Pericardium fibroblast (primary cell): ENCODE results near the gene FNDC4. TPM values are rescaled to one million over a fixed set of nuclear protein-coding genes. Genes with fewer than 3 reads are reported as not detected.

Source experiments
- total RNA-seq: library from RNA; depleted of rRNA; stranded (reverse); fragments of >200 nt; gene quantifications from 2 replicates; pipeline ENCODE4 v1.2.3, GENCODE V29; 2015

The FNDC4 gene, protein sequence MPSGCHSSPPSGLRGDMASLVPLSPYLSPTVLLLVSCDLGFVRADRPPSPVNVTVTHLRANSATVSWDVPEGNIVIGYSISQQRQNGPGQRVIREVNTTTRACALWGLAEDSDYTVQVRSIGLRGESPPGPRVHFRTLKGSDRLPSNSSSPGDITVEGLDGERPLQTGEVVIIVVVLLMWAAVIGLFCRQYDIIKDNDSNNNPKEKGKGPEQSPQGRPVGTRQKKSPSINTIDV
- 15.2 and 17.4 TPM in 2 replicates for total RNA-seq

DNA sequence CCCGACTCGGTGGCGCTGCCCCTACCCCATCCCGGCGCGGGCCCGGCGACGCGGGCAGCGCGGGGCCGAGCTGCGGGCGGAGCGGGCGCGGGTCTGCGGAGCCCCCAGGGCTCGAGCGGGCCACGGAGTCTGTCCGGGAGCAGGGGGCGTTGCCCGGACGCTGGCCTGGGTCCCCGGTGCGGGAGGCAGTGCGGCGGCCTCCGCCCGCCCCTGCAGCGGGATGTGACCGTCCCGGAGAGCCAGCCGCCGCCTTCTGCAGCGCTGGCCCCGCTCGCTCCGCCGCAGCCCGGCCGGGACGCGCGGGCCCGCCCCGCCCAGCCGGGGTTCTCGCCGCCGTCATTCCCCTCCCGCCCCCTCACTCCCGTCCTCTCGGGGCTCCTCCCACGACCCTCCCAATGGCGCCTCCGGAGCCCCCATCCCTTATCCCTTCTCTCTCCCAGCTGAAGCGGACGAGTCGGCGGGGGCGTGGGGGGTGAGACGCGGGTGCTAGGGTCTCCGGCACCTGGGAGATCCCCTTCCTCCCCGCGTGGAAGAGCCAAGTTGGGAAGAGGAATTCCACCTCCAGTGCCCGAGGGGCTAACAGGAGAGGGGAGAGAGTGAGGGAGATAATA, at the start of gene FNDC4:
Gene FNDC4, minus strand, starts transcription at position 257 of the 611 bp plus-strand sequence. CDS start 521 bp downstream, outside the sequence.

DNA sequence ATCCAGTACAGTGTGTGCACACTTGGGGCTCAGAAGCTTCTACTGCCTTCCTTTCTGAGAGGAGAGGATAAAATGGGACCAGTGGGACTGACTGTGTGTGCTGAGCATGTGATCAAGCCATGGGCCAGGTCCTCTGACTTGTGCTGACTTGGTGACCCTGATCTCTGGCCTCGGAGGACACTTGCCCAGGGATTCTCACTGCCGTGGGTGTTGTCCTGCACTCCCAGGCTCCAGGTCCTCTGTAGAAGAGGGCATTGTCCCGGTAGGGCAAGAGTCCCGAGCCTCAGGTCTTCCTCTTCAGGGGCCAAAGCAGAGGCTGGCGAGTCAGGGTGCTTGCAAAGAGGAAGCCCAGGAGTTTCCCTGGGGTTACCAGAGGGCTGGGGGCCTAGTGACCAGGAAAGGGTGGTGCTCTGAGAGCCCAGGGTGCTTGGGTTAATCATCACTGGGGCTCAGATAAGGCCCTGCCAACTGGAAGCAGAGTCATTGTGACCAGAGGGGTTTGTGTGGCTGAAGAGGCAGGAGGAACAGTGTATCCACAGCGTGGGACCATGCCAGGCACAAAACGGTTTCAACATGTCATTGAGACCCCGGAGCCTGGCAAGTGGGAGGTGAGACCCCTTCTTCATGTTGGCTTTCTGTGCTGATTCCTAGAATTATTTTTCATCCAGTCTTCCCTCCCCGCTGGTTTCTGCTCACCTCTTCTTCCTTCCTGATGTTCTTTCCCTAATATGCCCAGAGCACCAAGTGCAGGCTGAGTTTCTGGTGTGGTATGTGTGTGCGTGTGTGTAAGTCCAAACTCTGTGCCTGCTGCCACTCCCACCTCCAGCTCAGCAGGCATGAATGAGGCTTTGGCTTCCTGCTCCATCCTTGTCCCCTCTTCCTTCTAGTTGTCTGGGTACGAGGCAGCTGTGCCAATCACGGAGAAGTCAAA, 1.6 kb upstream of the FNDC4 start, which contains the start of gene GCKR:
Gene GCKR, plus strand, starts transcription at position 483 of the 931 bp plus-strand sequence. Its CDS starts 66 bp downstream, at position 549.

DNA sequence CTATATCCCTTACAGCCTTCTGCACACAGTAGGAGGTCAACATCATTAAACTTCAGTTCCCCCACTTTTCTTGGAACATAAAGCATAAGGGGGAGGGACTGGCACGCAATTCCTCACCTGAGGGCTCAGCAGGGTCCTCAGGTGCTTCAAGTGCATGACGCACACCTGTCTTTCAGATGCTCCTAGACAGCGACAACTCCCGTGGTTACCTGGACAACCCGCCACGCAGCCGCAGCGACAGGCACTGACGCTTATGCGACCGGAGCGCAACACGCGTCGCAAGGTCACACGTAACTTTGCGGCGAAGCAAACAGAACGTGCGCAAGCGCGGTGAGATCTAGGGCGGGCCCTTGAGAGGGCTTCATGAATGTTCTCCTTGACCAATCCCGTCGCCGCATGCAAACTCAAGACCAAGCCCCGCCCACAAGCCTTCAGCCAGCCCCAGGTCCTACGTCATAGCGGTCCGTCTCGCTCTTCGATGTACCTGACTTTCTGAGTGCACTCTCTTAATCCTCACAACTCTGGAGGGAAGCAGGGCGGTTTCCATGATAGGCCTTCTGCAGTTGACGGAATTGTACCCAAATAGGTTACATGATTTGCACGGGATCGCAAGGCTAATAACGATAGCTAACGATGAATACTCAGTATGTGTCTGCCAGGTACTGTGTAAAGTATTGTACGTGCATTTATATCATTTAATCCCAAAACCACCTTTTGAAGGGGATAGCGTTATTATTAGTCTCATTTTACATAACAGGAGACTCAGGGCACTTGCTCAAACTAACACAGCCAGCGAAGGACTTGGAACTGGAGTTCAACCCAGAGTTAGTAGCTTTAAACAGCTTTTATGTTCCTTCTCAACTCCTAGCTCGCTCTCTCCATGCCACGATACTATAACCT, 5.3 kb downstream of the FNDC4 start, which contains the start of gene IFT172:
Gene IFT172, minus strand, starts transcription at position 246 of the 900 bp plus-strand sequence. Its CDS starts 90 bp downstream, at position 156.

DNA sequence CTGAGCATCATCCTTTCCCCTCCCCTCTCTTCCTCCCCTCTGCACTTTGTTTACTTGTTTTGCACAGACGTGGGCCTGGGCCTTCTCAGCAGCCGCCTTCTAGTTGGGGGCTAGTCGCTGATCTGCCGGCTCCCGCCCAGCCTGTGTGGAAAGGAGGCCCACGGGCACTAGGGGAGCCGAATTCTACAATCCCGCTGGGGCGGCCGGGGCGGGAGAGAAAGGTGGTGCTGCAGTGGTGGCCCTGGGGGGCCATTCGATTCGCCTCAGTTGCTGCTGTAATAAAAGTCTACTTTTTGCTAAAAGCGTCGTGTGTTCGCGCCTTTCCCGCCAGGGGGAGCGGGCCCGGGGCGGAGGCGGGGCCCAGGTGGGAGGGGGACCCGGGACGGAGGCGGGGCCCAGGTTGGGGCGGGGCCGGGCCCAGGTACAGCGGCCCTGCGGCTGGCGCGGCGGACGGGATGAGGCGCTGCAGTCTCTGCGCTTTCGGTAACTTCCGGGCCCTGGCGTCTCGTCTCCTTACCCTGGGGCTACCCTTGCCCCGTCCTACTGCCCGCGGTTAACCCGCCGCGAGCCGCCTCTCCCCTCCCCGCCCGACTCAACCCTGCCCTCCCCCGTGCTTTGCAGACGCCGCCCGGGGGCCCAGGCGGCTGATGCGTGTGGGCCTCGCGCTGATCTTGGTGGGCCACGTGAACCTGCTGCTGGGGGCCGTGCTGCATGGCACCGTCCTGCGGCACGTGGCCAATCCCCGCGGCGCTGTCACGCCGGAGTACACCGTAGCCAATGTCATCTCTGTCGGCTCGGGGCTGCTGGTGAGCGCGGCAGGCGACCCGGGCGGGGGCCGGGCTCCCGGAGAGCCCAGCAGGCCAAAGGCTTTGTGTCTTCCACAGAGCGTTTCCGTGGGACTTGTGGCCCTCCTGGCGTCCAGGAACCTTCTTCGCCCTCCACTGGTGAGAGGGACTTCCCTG, 52.8 kb downstream of the FNDC4 start, which contains the start of gene KRTCAP3:
Gene KRTCAP3, plus strand, starts transcription at position 424 of the 962 bp plus-strand sequence. Its CDS starts 32 bp downstream, at position 456.

Other genes starting within 250 kb of the FNDC4 start
- gene SLC30A3, start 232.2 kb downstream of the FNDC4 start, total RNA-seq, result not detected in 2 replicates
- gene DNAJC5G, start 219.8 kb downstream of the FNDC4 start, total RNA-seq, result not detected in 2 replicates
- gene TRIM54, start 212.8 kb downstream of the FNDC4 start, total RNA-seq, result not detected in 2 replicates
- 0.35 and 2.0 TPM in 2 replicates for gene UCN, start 186.8 kb downstream of the FNDC4 start, total RNA-seq
- 93.4 and 101 TPM in 2 replicates for gene MPV17, start 172.1 kb downstream of the FNDC4 start, total RNA-seq
- gene GTF3C2, start 138.4 kb downstream of the FNDC4 start, total RNA-seq, result 24.5 and 24.8 TPM in 2 replicates
- gene EIF2B4, start 124.9 kb downstream of the FNDC4 start, total RNA-seq, result 27.5 and 28.7 TPM in 2 replicates
- gene SNX17, start 124.6 kb downstream of the FNDC4 start, total RNA-seq, result 134 and 146 TPM in 2 replicates
- gene ZNF513, start 114.5 kb downstream of the FNDC4 start, total RNA-seq, result 3.9 and 9.0 TPM in 2 replicates
- 49.5 and 66.2 TPM in 2 replicates for gene PPM1G, start 85.6 kb downstream of the FNDC4 start, total RNA-seq
- 79.3 and 91.0 TPM in 2 replicates for gene NRBP1, start 66.6 kb downstream of the FNDC4 start, total RNA-seq
- gene KRTCAP3, start 52.8 kb downstream of the FNDC4 start, total RNA-seq, result 5.2 TPM in 1 of 2 replicates, not detected in the other
- gene IFT172, start 5.5 kb downstream of the FNDC4 start, total RNA-seq, result 13.5 and 20.7 TPM in 2 replicates
- 0.12 TPM in 1 of 2 replicates, not detected in the other for gene GCKR, start 1.6 kb upstream of the FNDC4 start, total RNA-seq
- 18.4 and 19.6 TPM in 2 replicates for gene ZNF512, start 87.8 kb upstream of the FNDC4 start, total RNA-seq
- 2.6 and 4.2 TPM in 2 replicates for gene CCDC121, start 133.8 kb upstream of the FNDC4 start, total RNA-seq
- gene GPN1, start 133.8 kb upstream of the FNDC4 start, total RNA-seq, result 26.4 and 29.9 TPM in 2 replicates
- 14.0 and 20.8 TPM in 2 replicates for gene SUPT7L, start 168.4 kb upstream of the FNDC4 start, total RNA-seq
- gene SLC4A1AP, start 168.7 kb upstream of the FNDC4 start, total RNA-seq, result 14.0 and 17.3 TPM in 2 replicates